GM12872 (cell line): Measurements from ENCODE around the gene TANC1.

Source experiments
- TF ChIP-seq, protein P1 (sequence below): IDR thresholded peaks from 3 replicates; pipeline ENCODE4 v1.5.1; 2011; ENCODE audit warnings: low read depth, mild to moderate bottlenecking, low read length, moderate library complexity; ENCODE audit not compliant: insufficient read depth

The TANC1 gene

DNA sequence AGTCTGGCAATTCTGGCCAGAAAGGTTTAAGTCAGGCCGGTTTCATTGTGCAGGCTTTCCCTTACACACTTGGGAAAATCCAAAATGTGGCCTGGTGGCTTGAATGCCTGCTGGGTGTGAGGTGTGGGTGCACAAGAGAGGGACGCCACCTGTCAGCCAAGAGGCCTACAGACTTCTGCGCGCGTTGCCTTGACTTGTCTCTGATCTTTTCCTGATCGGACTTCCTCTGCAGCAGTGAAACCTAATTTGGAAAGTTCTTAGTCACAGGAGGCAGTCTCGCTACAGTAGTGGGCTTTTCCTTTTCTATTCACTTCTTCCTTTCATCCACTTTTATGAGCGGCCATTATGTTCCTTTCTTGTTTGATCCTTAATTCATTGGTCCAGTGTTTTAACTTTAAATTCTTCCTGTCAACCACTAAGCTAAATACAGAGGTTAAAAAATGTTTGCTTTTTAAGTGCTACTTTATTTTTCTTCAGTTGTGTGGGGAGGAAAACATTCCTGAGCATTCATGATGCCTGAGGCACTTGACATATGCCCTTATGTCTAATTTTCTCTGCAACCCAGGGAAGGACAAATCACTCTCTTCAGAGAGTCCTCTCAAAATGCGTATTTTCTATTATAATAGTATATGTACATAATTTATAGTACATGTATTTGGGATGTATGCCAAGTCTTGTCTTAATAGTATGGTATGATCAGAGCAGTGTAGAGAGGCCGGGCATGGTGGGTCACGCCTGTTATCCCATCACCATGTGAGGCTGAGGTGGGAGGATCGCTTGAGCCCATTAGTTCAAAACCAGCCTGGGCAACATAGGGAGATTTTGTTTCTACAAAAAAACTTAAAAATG lies 189.1 kb downstream of the TANC1 start:
- TF ChIP-seq, protein P1, sequence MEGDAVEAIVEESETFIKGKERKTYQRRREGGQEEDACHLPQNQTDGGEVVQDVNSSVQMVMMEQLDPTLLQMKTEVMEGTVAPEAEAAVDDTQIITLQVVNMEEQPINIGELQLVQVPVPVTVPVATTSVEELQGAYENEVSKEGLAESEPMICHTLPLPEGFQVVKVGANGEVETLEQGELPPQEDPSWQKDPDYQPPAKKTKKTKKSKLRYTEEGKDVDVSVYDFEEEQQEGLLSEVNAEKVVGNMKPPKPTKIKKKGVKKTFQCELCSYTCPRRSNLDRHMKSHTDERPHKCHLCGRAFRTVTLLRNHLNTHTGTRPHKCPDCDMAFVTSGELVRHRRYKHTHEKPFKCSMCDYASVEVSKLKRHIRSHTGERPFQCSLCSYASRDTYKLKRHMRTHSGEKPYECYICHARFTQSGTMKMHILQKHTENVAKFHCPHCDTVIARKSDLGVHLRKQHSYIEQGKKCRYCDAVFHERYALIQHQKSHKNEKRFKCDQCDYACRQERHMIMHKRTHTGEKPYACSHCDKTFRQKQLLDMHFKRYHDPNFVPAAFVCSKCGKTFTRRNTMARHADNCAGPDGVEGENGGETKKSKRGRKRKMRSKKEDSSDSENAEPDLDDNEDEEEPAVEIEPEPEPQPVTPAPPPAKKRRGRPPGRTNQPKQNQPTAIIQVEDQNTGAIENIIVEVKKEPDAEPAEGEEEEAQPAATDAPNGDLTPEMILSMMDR: no peak

DNA sequence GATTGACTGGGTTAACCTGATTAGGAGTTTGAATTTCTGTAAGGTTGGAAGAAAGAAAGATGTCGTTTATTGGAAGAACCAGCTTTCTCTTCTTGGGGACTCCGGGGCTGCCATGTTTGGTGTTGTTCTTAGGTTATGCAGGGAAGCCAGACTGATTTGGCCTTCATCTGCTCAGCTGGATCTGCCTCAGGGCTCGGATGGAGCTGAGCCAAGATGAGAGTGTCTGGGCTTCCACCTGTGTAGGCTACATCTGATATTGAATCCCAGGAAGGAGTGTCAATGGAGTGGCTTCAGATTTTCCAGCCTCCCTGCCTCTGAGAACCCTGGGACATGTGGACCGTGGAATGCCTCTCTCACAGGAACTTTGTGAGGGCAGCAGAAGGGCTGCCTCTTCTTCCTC lies 192.0 kb downstream of the TANC1 start:
- TF ChIP-seq, protein P1: no peak

DNA sequence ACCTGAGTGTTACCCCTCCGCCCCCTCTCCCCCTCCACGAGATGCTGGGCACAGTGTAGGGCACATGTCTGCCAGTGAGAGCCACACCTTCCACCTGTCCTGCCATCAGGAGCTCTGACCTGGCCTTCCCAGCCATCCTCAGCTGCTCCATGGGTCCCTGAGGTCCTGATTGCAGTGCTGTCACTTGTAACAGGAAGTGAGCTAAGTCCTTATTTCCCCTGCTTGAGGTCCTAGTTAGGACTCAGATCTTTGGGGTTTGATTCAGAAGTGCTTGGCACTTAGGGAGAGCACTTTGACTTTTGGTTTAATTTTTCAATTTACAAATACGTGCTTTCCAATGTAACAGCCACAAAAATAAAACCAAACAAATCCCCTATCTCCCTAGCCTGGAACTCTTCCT lies 192.5 kb downstream of the TANC1 start:
- TF ChIP-seq, protein P1: no peak

DNA sequence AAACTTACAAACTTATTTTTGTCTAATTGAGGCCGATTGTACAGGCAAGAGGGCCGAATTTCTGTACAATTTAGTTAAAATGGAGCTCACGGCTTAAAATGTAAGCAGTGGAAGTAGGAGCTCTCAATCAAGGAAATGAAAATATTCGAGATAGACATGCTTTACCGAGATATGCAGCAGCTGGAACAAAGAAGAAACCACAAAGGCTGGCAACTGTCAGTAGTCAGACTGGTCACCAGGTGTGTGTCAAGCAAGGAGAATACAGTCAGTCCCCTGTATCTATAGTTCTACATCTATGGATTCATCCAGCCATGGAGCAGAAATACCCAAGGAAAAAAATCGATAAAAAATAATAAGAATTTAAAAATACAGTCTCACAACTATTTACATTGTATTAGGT lies 195.5 kb downstream of the TANC1 start:
- TF ChIP-seq, protein P1: no peak

DNA sequence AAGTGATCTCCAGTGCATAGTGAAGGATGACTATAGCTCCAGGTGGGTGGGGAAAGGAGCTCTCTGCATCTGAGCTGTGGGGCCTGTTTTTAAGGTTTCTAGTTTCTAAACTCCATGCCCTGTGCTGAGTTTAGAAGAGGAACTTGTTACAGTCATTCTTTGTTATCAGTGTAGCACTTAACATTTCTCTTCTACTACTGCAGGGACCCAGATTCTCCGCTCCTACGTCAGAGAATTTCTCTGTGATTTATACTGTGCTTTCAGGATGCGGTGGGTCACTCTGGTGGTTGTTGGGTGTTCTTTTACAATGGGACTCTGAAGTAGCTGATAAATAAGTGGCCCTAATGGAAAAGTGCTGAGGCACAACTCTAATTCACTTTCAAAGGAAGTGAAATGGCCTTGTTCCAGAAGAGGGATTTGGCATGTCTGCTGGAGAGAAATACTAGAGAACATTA lies 196.0 kb downstream of the TANC1 start:
- TF ChIP-seq, protein P1: no peak

DNA sequence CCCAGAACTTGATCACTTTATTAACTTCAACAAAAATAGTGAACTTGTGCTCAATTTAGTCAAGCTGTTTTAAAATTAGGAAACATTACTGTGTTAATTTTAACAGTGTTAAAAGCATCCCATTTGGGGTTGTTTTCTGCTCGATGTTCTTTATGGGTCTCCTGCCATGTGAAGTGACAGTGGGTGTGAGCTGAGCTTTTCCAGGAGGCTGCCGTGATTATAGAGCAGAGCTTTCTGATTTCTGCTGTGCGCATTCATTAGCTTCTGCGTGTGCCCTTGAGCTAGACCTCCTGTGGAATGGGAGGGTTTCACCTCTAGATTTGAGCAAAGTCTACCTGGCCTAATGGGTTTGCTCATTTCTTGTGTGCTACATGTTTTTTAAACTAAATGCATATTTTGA lies 196.6 kb downstream of the TANC1 start:
- TF ChIP-seq, protein P1: no peak

DNA sequence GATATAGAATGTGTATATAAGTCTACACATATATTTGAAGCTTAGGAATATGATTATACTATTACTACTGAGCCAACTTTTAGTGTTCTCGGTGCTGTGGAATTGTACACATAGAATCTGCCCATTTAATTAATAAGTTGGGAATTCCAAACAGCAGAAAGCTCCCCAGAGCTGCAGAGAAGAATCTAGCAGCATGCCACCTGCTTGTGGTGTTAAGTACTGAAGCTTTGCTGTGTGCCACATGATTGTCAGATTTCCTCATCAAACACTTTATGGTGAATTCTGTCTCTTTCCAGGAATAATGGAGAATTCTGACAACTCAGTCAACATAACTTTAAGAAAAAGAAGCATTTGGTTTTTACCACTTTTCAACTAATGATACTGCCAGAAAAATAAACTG lies 200.3 kb downstream of the TANC1 start:
- TF ChIP-seq, protein P1: no peak
